Peyer's patch (tissue), 4 donors: ENCODE measurements around the gene HPS1. TPM values are rescaled to one million over a fixed set of nuclear protein-coding genes. Genes with fewer than 3 reads are reported as not detected.

ENCODE experiments used
- DNase-seq, 3 donors: peaks; one replicate each; pipeline ENCODE4 v3.0.0-alpha.2; 2017 to 2019
- H3K27ac ChIP-seq, 4 donors: fragments of 200-600 bp; sonication (generic); one replicate each; pipeline ENCODE4 v1.5.1; 2016 to 2019
- H3K27me3 ChIP-seq, 2 donors: fragments of 200-600 bp; sonication (generic); one replicate each; pipeline ENCODE4 v1.5.1; 2019
- H3K36me3 ChIP-seq, 3 donors: fragments of 200-600 bp; sonication (generic); one replicate each; pipeline ENCODE4 v1.5.1; 2016 to 2019
- H3K4me1 ChIP-seq, 4 donors: fragments of 200-600 bp; sonication (generic); one replicate each; pipeline ENCODE4 v1.5.1; 2016 to 2019
- H3K4me3 ChIP-seq, 4 donors: fragments of 200-600 bp; sonication (generic); 1 replicate in 3 of 4; 2 replicates in 1 of 4; pipeline ENCODE4 v1.5.1; 2016 to 2019; ENCODE audit warnings: mild to moderate bottlenecking in 1 of 4
- H3K9me3 ChIP-seq, 4 donors: fragments of 200-600 bp; sonication (generic); one replicate each; pipeline ENCODE4 v1.5.1; 2016 to 2019; ENCODE audit warnings: mild to moderate bottlenecking in 1 of 4
- CTCF ChIP-seq, 6 experiments: fragments of 450-650 bp in 4 of 6; fragments of 200-600 bp in 2 of 6; sonication (generic) in 1 of 6; IDR thresholded peaks; one replicate each; pipeline ENCODE4 v1.5.1; 2017 to 2019; ENCODE audit warnings: antibody characterized with exemption in 6 of 6, mild to moderate bottlenecking in 3 of 6, moderate library complexity in 1 of 6
- POLR2A ChIP-seq, 2 donors: fragments of 450-650 bp; IDR thresholded peaks; one replicate each; pipeline ENCODE4 v1.5.1; 2017; ENCODE audit warnings: antibody characterized with exemption in 2 of 2, mild to moderate bottlenecking in 2 of 2, moderate library complexity in 2 of 2
- small RNA-seq, 2 donors: library from RNA; depleted of rRNA; stranded (forward); fragments of <200 nt; gene quantifications; one replicate each; pipeline ENCODE3, GENCODE V24; 2016
- total RNA-seq, 4 donors: library from RNA; depleted of rRNA; stranded (reverse); fragments of >200 nt; gene quantifications; one replicate each; pipeline ENCODE4 v1.1.0, GENCODE V29; 2016

HPS1 gene
- total RNA-seq, 4 donors from 2014 or later, result 109 to 221 (median 136) TPM

- TF ChIP-seq CTCF (IDR thresholded peaks at IDR 0.05) (no peak), POLR2A (IDR thresholded peaks at IDR 0.05) (no peak)
- Histone ChIP-seq H3K4me1 (peaks cover 0 to 6% (median 0%) of the 10 kb centered on the region in 4 donors), H3K36me3 (no peaks in the 10 kb centered on the region), H3K27me3 (no peaks in the 10 kb centered on the region), H3K27ac (no peak overlapping the region), H3K4me3 (no peak overlapping the region), H3K9me3 (no peaks in the 10 kb centered on the region)
- DNase-seq, result no peak
Observed at GRCh38 chr10:98367604-98368451, 78.9 kb downstream of the HPS1 start.

Small RNA genes within 50 kb of the gene (small RNA-seq; reads per million reads assigned to genes)
- gene MIR4685, result 0 to 0.13 reads per million in 2 donors

Other genes starting within 250 kb of the HPS1 start
- 1 to 10 TPM in 2 of 4 donors, under 1 TPM in 1, not detected in 1; 0.85 to 1.7 (median 1.6) TPM for gene LOXL4, start 178.7 kb downstream of the HPS1 start, total RNA-seq
- gene PYROXD2, start 31.8 kb downstream of the HPS1 start, total RNA-seq, result 10 to 100 TPM in 2 of 4 donors, 1 to 10 TPM in 2; 7.0 to 23.1 (median 11.5) TPM